Activated CD4-positive, alpha-beta T cell treated with anti-CD3 and anti-CD28 coated beads, Interleukin-2, amount 10 ng/mL, durations not matched to agents 7 days and 5 days (primary cell): ENCODE measurements around the gene AFF2. TPM values are rescaled to one million over a fixed set of nuclear protein-coding genes. Genes with fewer than 3 reads are reported as not detected.

Experiments used
- CTCF ChIA-PET: fragments of 350-600 bp; sonication (Branson Sonifier 250); formaldehyde crosslinking; loops from one replicate; lab custom pipeline; 2021; ENCODE audit warnings: antibody characterized with exemption; lab: Charles Lee
- POLR2A ChIA-PET: fragments of 350-600 bp; sonication (Branson Sonifier 250); formaldehyde crosslinking; loops from one replicate; lab custom pipeline; 2021; ENCODE audit warnings: antibody characterized with exemption; lab: Charles Lee
- DNase-seq: peaks from one replicate; pipeline ENCODE4 v3.0.0-alpha.2; 2020
- H3K27ac Mint-ChIP-seq: one replicate; pipeline ENCODE4 v1.8.0; 2021; ENCODE audit warnings: mild to moderate bottlenecking, moderate library complexity, mixed read lengths
- H3K27me3 Mint-ChIP-seq: one replicate; pipeline ENCODE4 v1.8.0; 2021; ENCODE audit warnings: mixed read lengths
- H3K36me3 Mint-ChIP-seq: one replicate; pipeline ENCODE4 v1.8.0; 2021; ENCODE audit warnings: low read depth, mixed read lengths
- H3K4me1 Mint-ChIP-seq: one replicate; pipeline ENCODE4 v1.8.0; 2021; ENCODE audit warnings: mixed read lengths
- H3K4me3 Mint-ChIP-seq: one replicate; pipeline ENCODE4 v1.8.0; 2021; ENCODE audit warnings: mild to moderate bottlenecking, moderate library complexity, mixed read lengths
- H3K9me3 Mint-ChIP-seq: one replicate; pipeline ENCODE4 v1.8.0; 2021; ENCODE audit warnings: mixed read lengths
- total RNA-seq, 2 experiments: library from RNA; stranded (reverse); gene quantifications; one replicate each; pipeline ENCODE4 v1.2.3, GENCODE V29; 2021

Gene AFF2
- total RNA-seq, 2 experiments from 2014 or later = 0.69 to 1.8 TPM

- POLR2A ChIA-PET = no interaction called here
- no peaks in the 10 kb centered on the region for H3K27me3 Mint-ChIP-seq
- no peak overlapping the region for H3K4me3 Mint-ChIP-seq
- no peak for DNase-seq
- CTCF ChIA-PET = interaction anchor here (1.5 kb wide), 1 partner anchor 506 kb away, joined by 3 read pairs; no protein-coding TSS in a partner anchor
- H3K27ac Mint-ChIP-seq = no peak overlapping the region
- H3K36me3 Mint-ChIP-seq = no peaks in the 10 kb centered on the region
- peaks cover 5% of the 10 kb centered on the region for H3K4me1 Mint-ChIP-seq
- no peaks in the 10 kb centered on the region for H3K9me3 Mint-ChIP-seq
These were observed 109.3 kb downstream of the AFF2 start for GRCh38 chrX:148609515-148610327.

- ChIA-PET POLR2A (no interaction called here), CTCF (interaction anchor here (1.5 kb wide), 1 partner anchor 507 kb away, joined by 3 read pairs; no protein-coding TSS in a partner anchor)
- no peak overlapping the region for H3K4me3 Mint-ChIP-seq
These were observed 109.9 kb downstream of the AFF2 start for GRCh38 chrX:148610328-148610698.

GRCh38 chrX:148611993-148612392, 111.6 kb downstream of the AFF2 start:
- ChIA-PET POLR2A (no interaction called here), CTCF (no interaction called here)
- Mint-ChIP-seq H3K27ac (no peak overlapping the region), H3K9me3 (no peaks in the 10 kb centered on the region), H3K4me3 (no peak overlapping the region), H3K4me1 (peaks cover 5% of the 10 kb centered on the region), H3K27me3 (no peaks in the 10 kb centered on the region), H3K36me3 (no peaks in the 10 kb centered on the region)
- no peak for DNase-seq

More at GRCh38 chrX:148610328-148610698, 109.9 kb downstream of the AFF2 start:
- Mint-ChIP-seq H3K4me1 (peaks cover 5% of the 10 kb centered on the region), H3K9me3 (no peaks in the 10 kb centered on the region), H3K36me3 (no peaks in the 10 kb centered on the region), H3K27ac (no peak overlapping the region), H3K27me3 (no peaks in the 10 kb centered on the region)
- DNase-seq = no peak

DNA sequence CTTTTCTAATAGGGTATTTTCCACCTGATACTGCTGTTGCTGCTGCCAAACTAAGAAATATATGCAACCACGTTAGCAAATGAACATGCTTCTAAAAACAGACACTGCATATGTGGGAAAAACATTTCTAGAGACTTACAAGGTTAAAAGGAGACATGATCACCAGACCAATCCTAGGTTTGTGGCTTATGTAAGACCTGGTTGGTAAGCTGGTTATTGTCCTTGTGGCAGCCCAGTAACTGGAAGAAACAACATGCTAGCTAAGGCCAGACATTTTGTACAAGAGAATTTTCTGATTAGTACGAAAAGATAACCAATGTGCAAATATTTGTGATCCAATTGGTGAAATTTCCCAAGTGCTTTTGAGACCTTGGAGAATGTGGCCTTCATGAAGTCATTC, 112.0 kb downstream of the AFF2 start:
- ChIA-PET POLR2A (no interaction called here), CTCF (no interaction called here)
- DNase-seq = no peak
- no peaks in the 10 kb centered on the region for H3K36me3 Mint-ChIP-seq
- H3K27ac Mint-ChIP-seq = no peak overlapping the region
- no peaks in the 10 kb centered on the region for H3K27me3 Mint-ChIP-seq
- no peak overlapping the region for H3K4me3 Mint-ChIP-seq
- peaks cover under 1% of the 10 kb centered on the region for H3K9me3 Mint-ChIP-seq
- peaks cover 5% of the 10 kb centered on the region for H3K4me1 Mint-ChIP-seq

DNA sequence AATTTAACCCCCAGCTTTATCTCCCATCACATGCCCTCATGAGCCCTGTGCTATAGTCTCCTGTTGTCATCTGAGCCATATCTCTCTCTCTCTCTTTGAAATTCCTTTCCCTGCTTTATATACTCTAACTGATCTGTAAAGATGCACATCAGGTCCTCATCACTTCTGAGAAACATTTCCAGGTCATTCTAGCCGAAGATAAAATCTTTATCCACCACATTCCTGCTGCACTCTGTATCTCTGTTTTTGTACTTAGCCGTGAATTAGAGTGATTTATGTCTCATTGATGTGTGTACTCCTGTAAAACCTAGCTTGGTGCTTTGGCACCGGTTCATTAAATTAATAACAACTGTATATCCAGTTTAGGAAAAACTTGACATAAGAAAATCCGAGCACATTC, 113.2 kb downstream of the AFF2 start:
- ChIA-PET POLR2A (no interaction called here), CTCF (no interaction called here)
- no peaks in the 10 kb centered on the region for H3K36me3 Mint-ChIP-seq
- no peak for DNase-seq
- no peaks in the 10 kb centered on the region for H3K27me3 Mint-ChIP-seq
- H3K9me3 Mint-ChIP-seq = peaks cover 3% of the 10 kb centered on the region
- H3K27ac Mint-ChIP-seq = no peak overlapping the region
- no peak overlapping the region for H3K4me3 Mint-ChIP-seq
- peaks cover 5% of the 10 kb centered on the region for H3K4me1 Mint-ChIP-seq

DNA sequence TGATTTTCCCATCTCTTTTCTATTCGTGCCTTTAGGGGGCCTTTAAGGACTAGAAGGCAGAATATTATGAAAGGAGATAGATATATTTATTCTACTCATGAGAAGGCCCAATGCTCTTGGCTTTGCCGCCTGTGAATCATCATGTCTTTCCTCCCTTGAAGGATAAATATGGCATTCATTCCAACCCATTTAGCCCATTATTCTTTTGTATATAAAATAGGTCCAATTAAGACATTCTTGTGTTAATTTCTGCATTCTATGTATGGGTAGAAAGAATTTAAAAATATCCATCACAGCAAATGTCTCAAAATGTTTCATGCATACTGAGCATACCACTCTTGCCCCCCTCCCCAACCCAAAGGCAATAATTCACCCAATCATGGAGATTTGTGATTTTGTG, 115.1 kb downstream of the AFF2 start:
- H3K36me3 Mint-ChIP-seq = no peaks in the 10 kb centered on the region
- no peak overlapping the region for H3K27ac Mint-ChIP-seq
- peaks cover 3% of the 10 kb centered on the region for H3K9me3 Mint-ChIP-seq
- ChIA-PET POLR2A (no interaction called here), CTCF (no interaction called here)
- H3K4me3 Mint-ChIP-seq = no peak overlapping the region
- H3K4me1 Mint-ChIP-seq = no peaks in the 10 kb centered on the region
- DNase-seq = no peak
- no peaks in the 10 kb centered on the region for H3K27me3 Mint-ChIP-seq

GRCh38 chrX:148618470-148619445, 118.3 kb downstream of the AFF2 start:
- H3K4me3 Mint-ChIP-seq = no peak overlapping the region
- peaks cover 3% of the 10 kb centered on the region for H3K9me3 Mint-ChIP-seq
- no peaks in the 10 kb centered on the region for H3K4me1 Mint-ChIP-seq
- ChIA-PET CTCF (no interaction called here), POLR2A (no interaction called here)
- H3K27ac Mint-ChIP-seq = no peak overlapping the region
- no peaks in the 10 kb centered on the region for H3K27me3 Mint-ChIP-seq
- no peak for DNase-seq
- H3K36me3 Mint-ChIP-seq = no peaks in the 10 kb centered on the region

- H3K36me3 Mint-ChIP-seq = no peaks in the 10 kb centered on the region
- DNase-seq = no peak
These were observed 119.6 kb downstream of the AFF2 start for GRCh38 chrX:148620023-148620422.

DNA sequence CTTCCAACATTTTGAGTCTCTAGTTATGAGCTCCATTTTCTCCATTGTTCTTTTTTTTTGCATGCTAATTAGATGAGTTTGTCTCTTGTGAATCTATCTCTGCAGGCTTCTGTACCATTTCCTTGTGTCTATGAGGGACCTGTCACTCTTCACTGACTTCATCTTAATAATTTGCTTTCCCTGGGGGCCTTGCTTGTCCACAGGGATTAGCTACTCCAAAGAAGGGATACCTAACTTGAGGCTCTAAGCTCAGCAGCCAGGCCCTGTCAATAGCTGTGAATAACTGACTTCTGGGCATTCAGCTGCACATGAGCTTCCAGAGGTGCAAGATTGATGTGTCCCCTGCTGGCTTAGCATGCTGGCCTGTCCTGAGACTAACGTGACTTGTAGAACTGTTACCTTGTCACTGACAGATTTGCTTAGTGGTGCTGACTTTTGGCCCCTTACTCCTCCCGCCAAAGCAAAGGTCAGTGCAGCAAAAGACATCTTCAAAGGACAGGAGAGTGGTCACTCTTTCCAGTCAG, 124.6 kb downstream of the AFF2 start:
- ChIA-PET POLR2A (no interaction called here), CTCF (no interaction called here)

More at GRCh38 chrX:148620023-148620422, 119.6 kb downstream of the AFF2 start:
- Mint-ChIP-seq H3K9me3 (peaks cover 3% of the 10 kb centered on the region), H3K4me1 (no peaks in the 10 kb centered on the region), H3K4me3 (no peak overlapping the region), H3K27ac (no peak overlapping the region), H3K27me3 (no peaks in the 10 kb centered on the region)
- CTCF ChIA-PET = no interaction called here
- POLR2A ChIA-PET = no interaction called here

DNA sequence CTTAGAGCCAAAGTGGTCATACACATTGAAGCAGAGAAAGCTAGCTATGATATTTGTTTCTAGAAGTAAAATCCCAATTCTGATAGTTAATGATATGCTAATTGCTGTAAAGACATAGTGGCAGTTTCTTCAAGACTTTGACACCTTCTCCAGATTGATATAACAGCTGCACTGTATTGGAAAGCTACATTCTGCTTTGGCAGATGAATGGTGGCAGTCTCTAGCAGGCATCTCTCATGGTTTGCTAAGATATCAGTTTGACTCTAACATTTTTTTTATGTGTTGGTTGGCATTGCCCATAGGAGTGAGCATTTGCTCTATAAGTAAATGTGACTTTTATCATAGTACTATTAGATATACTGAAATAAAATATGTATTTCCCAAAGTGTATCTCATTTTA, 128.2 kb downstream of the AFF2 start:
- ChIA-PET POLR2A (no interaction called here), CTCF (interaction anchor here (1.2 kb wide), 1 partner anchor 13 kb away, joined by 12 read pairs; no protein-coding TSS in a partner anchor)
- Mint-ChIP-seq H3K27ac (no peak overlapping the region), H3K4me1 (no peaks in the 10 kb centered on the region), H3K36me3 (no peaks in the 10 kb centered on the region), H3K4me3 (no peak overlapping the region), H3K9me3 (no peaks in the 10 kb centered on the region), H3K27me3 (no peaks in the 10 kb centered on the region)
- no peak for DNase-seq

More for the DNA sequence above, 124.6 kb downstream of the AFF2 start:
- DNase-seq = no peak
- H3K36me3 Mint-ChIP-seq = no peaks in the 10 kb centered on the region
- no peak overlapping the region for H3K4me3 Mint-ChIP-seq
- no peak overlapping the region for H3K27ac Mint-ChIP-seq
- H3K9me3 Mint-ChIP-seq = no peaks in the 10 kb centered on the region
- H3K4me1 Mint-ChIP-seq = no peaks in the 10 kb centered on the region
- no peaks in the 10 kb centered on the region for H3K27me3 Mint-ChIP-seq

GRCh38 chrX:148629434-148629833, 129.0 kb downstream of the AFF2 start:
- POLR2A ChIA-PET = no interaction called here
- no peak overlapping the region for H3K27ac Mint-ChIP-seq

DNA sequence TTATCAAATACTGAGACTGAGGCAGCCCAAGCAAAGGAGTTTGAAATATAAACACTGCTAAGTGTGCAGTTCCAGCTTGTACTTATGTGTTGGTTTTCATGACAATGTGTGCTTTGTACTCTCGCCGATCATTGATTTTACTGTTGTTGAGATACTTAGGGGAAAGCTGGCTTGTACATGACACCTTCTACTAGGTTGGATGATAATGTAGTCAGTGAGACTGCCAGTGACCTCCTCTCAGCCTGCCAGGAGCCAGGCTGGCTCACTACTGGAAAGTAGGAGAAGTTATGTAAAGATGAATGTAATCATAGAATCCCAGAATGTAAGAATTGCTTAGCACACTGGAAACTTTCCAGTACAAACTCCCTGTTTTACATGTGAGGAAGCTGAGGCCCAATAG, 132.0 kb downstream of the AFF2 start:
- Mint-ChIP-seq H3K4me3 (no peak overlapping the region), H3K27me3 (no peaks in the 10 kb centered on the region), H3K36me3 (no peaks in the 10 kb centered on the region), H3K4me1 (no peaks in the 10 kb centered on the region), H3K9me3 (no peaks in the 10 kb centered on the region), H3K27ac (no peak overlapping the region)
- CTCF ChIA-PET = no interaction called here
- no peak for DNase-seq
- POLR2A ChIA-PET = no interaction called here

More at GRCh38 chrX:148629434-148629833, 129.0 kb downstream of the AFF2 start:
- Mint-ChIP-seq H3K4me3 (no peak overlapping the region), H3K36me3 (no peaks in the 10 kb centered on the region), H3K4me1 (no peaks in the 10 kb centered on the region), H3K27me3 (no peaks in the 10 kb centered on the region), H3K9me3 (no peaks in the 10 kb centered on the region)
- CTCF ChIA-PET = interaction anchor here (1.2 kb wide), 1 partner anchor 12 kb away, joined by 12 read pairs; no protein-coding TSS in a partner anchor
- DNase-seq = no peak
